ENCODE results near the gene ARVCF. TPM values are rescaled to one million over a fixed set of nuclear protein-coding genes. Genes with fewer than 3 reads are reported as not detected.

Gene ARVCF
- total and polyA plus RNA-seq, 9 of the 15 experiments (the other 6 are each of a cell fraction or from before 2014, with no cell fraction given), result 0.03 to 97.4 (median 15.6) TPM

DNA sequence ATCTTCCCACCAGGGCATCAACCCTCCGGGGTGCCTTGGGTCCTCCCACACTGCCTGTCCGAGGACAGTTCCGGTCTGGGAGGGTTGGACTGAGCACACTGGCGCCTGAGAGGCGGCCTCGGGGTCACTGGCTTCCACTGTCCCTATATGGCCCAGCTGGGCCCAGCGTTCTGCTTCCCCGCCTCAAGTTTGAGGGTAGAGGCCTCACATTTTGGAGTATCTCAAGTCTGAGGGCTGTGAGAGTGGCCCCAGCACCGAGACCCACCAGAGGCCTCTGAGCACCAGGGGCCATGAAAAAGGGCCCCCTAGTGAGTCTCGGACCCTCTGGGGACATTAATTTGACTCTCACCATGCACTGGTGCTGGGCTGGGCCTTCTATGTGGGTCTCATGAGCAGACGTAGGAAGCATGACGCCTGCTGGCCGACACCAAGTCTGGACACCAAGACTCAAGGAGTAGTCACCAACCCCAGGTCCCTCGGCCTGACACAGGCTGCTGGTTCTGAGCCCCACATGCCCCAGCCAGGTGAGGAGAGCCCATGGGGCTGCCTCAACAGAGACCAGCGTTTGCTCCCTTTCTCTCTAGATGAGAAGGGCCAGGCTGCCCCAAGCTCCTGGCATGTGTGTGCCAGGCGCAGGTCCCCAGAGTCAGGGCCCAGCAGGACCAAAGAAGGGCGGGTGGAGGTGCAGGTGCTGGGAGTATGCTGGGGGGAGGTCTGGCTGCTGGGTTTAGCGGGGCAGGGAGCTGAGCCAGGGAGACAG lies 27.5 kb downstream of the ARVCF start (continued):
- no peak for TF ChIP-seq BACH1 (tag; IDR thresholded peaks at IDR 0.05)
- TF ChIP-seq CHD4 (IDR thresholded peaks at IDR 0.05; ENCODE audit: insufficient read depth, insufficient replicate concordance, low read depth, low read length, poor library complexity, severe bottlenecking), result no peak
- no peak for TF ChIP-seq CEBPG (CRISPR knock-in tag; IDR thresholded peaks at IDR 0.05)
- TF ChIP-seq CEBPG (tag; conservative IDR thresholded peaks at IDR 0.05 in 1 of 2, IDR thresholded peaks at IDR 0.05 in 1 of 2), result no peak
- TF ChIP-seq ZNF766 (CRISPR knock-in tag; conservative IDR thresholded peaks at IDR 0.05), result 0 out of 2 replicates have a peak, but pooled peaks have one; percentile 24
- TF ChIP-seq PHF20 (IDR thresholded peaks at IDR 0.05; ENCODE audit: partially characterized antibody), result no peak
- TF ChIP-seq ZNF134 (CRISPR knock-in tag; conservative IDR thresholded peaks at IDR 0.05), result no peak
- TF ChIP-seq HMG20B (CRISPR knock-in tag; IDR thresholded peaks at IDR 0.05), result no peak
- TF ChIP-seq, protein P1, sequence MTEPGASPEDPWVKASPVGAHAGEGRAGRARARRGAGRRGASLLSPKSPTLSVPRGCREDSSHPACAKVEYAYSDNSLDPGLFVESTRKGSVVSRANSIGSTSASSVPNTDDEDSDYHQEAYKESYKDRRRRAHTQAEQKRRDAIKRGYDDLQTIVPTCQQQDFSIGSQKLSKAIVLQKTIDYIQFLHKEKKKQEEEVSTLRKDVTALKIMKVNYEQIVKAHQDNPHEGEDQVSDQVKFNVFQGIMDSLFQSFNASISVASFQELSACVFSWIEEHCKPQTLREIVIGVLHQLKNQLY (CRISPR knock-in tag; conservative IDR thresholded peaks at IDR 0.05), result no peak
- no peak for TF ChIP-seq PHB2 (IDR thresholded peaks at IDR 0.05; ENCODE audit: low read depth)
- no peak; the same call in 1 of the 2 replicates for TF ChIP-seq RNF2 (IDR thresholded peaks at IDR 0.05)
- TF ChIP-seq SAP30 (IDR thresholded peaks at IDR 0.05; ENCODE audit: borderline replicate concordance, insufficient read depth, low read depth, low read length, poor library complexity, severe bottlenecking), result peak; percentile 19
- TF ChIP-seq, protein P2, sequence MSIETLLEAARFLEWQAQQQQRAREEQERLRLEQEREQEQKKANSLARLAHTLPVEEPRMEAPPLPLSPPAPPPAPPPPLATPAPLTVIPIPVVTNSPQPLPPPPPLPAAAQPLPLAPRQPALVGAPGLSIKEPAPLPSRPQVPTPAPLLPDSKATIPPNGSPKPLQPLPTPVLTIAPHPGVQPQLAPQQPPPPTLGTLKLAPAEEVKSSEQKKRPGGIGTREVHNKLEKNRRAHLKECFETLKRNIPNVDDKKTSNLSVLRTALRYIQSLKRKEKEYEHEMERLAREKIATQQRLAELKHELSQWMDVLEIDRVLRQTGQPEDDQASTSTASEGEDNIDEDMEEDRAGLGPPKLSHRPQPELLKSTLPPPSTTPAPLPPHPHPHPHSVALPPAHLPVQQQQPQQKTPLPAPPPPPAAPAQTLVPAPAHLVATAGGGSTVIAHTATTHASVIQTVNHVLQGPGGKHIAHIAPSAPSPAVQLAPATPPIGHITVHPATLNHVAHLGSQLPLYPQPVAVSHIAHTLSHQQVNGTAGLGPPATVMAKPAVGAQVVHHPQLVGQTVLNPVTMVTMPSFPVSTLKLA (conservative IDR thresholded peaks at IDR 0.05), result no peak
- peak; percentile 60 for TF ChIP-seq ATF7 (IDR thresholded peaks at IDR 0.05)
- TF ChIP-seq, protein P3, sequence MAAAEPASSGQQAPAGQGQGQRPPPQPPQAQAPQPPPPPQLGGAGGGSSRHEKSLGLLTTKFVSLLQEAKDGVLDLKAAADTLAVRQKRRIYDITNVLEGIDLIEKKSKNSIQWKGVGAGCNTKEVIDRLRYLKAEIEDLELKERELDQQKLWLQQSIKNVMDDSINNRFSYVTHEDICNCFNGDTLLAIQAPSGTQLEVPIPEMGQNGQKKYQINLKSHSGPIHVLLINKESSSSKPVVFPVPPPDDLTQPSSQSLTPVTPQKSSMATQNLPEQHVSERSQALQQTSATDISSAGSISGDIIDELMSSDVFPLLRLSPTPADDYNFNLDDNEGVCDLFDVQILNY (CRISPR knock-in tag; IDR thresholded peaks at IDR 0.05), result no peak
- TF ChIP-seq, protein P4, sequence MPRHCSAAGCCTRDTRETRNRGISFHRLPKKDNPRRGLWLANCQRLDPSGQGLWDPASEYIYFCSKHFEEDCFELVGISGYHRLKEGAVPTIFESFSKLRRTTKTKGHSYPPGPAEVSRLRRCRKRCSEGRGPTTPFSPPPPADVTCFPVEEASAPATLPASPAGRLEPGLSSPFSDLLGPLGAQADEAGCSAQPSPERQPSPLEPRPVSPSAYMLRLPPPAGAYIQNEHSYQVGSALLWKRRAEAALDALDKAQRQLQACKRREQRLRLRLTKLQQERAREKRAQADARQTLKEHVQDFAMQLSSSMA (CRISPR knock-in tag; IDR thresholded peaks at IDR 0.05), result no peak
- TF ChIP-seq, protein P5, sequence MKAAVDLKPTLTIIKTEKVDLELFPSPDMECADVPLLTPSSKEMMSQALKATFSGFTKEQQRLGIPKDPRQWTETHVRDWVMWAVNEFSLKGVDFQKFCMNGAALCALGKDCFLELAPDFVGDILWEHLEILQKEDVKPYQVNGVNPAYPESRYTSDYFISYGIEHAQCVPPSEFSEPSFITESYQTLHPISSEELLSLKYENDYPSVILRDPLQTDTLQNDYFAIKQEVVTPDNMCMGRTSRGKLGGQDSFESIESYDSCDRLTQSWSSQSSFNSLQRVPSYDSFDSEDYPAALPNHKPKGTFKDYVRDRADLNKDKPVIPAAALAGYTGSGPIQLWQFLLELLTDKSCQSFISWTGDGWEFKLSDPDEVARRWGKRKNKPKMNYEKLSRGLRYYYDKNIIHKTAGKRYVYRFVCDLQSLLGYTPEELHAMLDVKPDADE (conservative IDR thresholded peaks at IDR 0.05; ENCODE audit: control insufficient read depth, low read depth, low read length), result 0 out of 2 replicates have a peak, but pooled peaks have one; percentile 29
- no peak for TF ChIP-seq KAT8 (IDR thresholded peaks at IDR 0.05; ENCODE audit: low read depth)
- no peak for TF ChIP-seq SMC3 (conservative IDR thresholded peaks at IDR 0.05; ENCODE audit: insufficient read depth, low read depth, low read length)
- TF ChIP-seq FOXA3 (CRISPR knock-in tag; conservative IDR thresholded peaks at IDR 0.05 in 1 of 2, IDR thresholded peaks at IDR 0.05 in 1 of 2), result no peak
- TF ChIP-seq U2AF1 (optimal IDR thresholded peaks at IDR 0.05; ENCODE audit: low read depth, low read length), result no peak

Measured in K562 (cell line).